HEK293 (cell line): ENCODE data around the gene CPNE4.

Experiments used
- CTCF ChIA-PET: fragments of 350-600 bp; formaldehyde crosslinking; extraction: SDS; loops from one replicate; lab custom pipeline; 2021; ENCODE audit warnings: antibody characterized with exemption; lab: Yijun Ruan, JAX
- POLR2A ChIA-PET: fragments of 300-600 bp; formaldehyde crosslinking; extraction: SDS; loops from one replicate; lab custom pipeline; 2020; ENCODE audit warnings: antibody characterized with exemption, inconsistent platforms; lab: Yijun Ruan, JAX
- H3K27ac ChIP-seq: fragments of 200-500 bp; sonication (Bioruptor generic); 2 replicates; pipeline ENCODE4 v1.5.1; 2014; ENCODE audit warnings: low read depth, low read length, control low read depth, inconsistent platforms; ENCODE audit errors: extremely low read depth
- H3K36me3 ChIP-seq, 2 experiments: fragments of 200-500 bp in 1 of 2; sonication (Bioruptor generic) in 1 of 2; 1 replicate in 1 of 2; 2 replicates in 1 of 2; pipeline ENCODE4 v1.5.1; 2014 to 2017; ENCODE audit warnings: inconsistent platforms in 2 of 2, low read length in 2 of 2; ENCODE audit not compliant: control insufficient read depth in 2 of 2, insufficient read depth in 1 of 2
- H3K4me1 ChIP-seq: fragments of 200-500 bp; sonication (Bioruptor generic); 2 replicates; pipeline ENCODE4 v1.5.1; 2014; ENCODE audit warnings: mild to moderate bottlenecking, low read length, inconsistent platforms; ENCODE audit not compliant: control insufficient read depth, insufficient read depth
- H3K4me3 ChIP-seq: 2 replicates; pipeline ENCODE4 v1.5.1; 2011; ENCODE audit warnings: low read depth, mild to moderate bottlenecking, control low read depth, low read length, moderate library complexity
- H3K9me3 ChIP-seq: fragments of 200-500 bp; sonication (Bioruptor generic); 2 replicates; pipeline ENCODE4 v1.5.1; 2014; ENCODE audit warnings: low read depth, low read length, inconsistent platforms; ENCODE audit not compliant: control insufficient read depth, insufficient read depth
- HIC1 ChIP-seq: fragments of 450-650 bp; formaldehyde crosslinking; IDR thresholded peaks from 2 replicates; pipeline ENCODE4 v1.5.1; 2016; ENCODE audit warnings: missing biosample characterization, missing genetic modification characterization
- KLF16 ChIP-seq: fragments of 450-650 bp; formaldehyde crosslinking; IDR thresholded peaks from 2 replicates; pipeline ENCODE4 v1.5.1; 2017; ENCODE audit warnings: missing biosample characterization, missing genetic modification characterization
- MYNN ChIP-seq: fragments of 450-650 bp; formaldehyde crosslinking; IDR thresholded peaks from 2 replicates; pipeline ENCODE4 v1.5.1; 2016; ENCODE audit warnings: missing biosample characterization, missing genetic modification characterization, borderline replicate concordance
- PATZ1 ChIP-seq: fragments of 450-650 bp; formaldehyde crosslinking; IDR thresholded peaks from 2 replicates; pipeline ENCODE4 v1.5.1; 2016; ENCODE audit warnings: missing biosample characterization, missing genetic modification characterization
- REST ChIP-seq: fragments of 450-650 bp; formaldehyde crosslinking; IDR thresholded peaks from 2 replicates; pipeline ENCODE4 v1.5.1; 2016; ENCODE audit warnings: missing biosample characterization, missing genetic modification characterization
- SCRT2 ChIP-seq: fragments of 450-650 bp; formaldehyde crosslinking; IDR thresholded peaks from 2 replicates; pipeline ENCODE4 v1.5.1; 2016; ENCODE audit warnings: missing biosample characterization, missing genetic modification characterization
- SP2 ChIP-seq: fragments of 450-650 bp; formaldehyde crosslinking; IDR thresholded peaks from 2 replicates; pipeline ENCODE4 v1.5.1; 2016; ENCODE audit warnings: missing biosample characterization, missing genetic modification characterization
- TRIM28 ChIP-seq: IDR thresholded peaks from 2 replicates; pipeline ENCODE4 v1.6.1; 2011; ENCODE audit warnings: low read length, control low read depth, borderline replicate concordance
- ZBTB48 ChIP-seq: fragments of 450-650 bp; formaldehyde crosslinking; IDR thresholded peaks from 2 replicates; pipeline ENCODE4 v1.5.1; 2016; ENCODE audit warnings: missing biosample characterization, missing genetic modification characterization
- ZEB2 ChIP-seq: fragments of 450-650 bp; formaldehyde crosslinking; IDR thresholded peaks from 2 replicates; pipeline ENCODE4 v1.5.1; 2016; ENCODE audit warnings: missing biosample characterization, missing genetic modification characterization
- ZFP3 ChIP-seq: fragments of 450-650 bp; formaldehyde crosslinking; IDR thresholded peaks from 2 replicates; pipeline ENCODE4 v1.5.1; 2016; ENCODE audit warnings: low read depth, missing biosample characterization, missing genetic modification characterization
- ZFP69B ChIP-seq: fragments of 450-650 bp; formaldehyde crosslinking; IDR thresholded peaks from 2 replicates; pipeline ENCODE4 v1.5.1; 2016; ENCODE audit warnings: missing biosample characterization, missing genetic modification characterization
- ZNF132 ChIP-seq: fragments of 450-650 bp; formaldehyde crosslinking; IDR thresholded peaks from 2 replicates; pipeline ENCODE4 v1.5.1; 2017; ENCODE audit warnings: missing biosample characterization, missing genetic modification characterization, borderline replicate concordance
- ZNF2 ChIP-seq: fragments of 450-650 bp; formaldehyde crosslinking; IDR thresholded peaks from 2 replicates; pipeline ENCODE4 v1.5.1; 2016; ENCODE audit warnings: missing biosample characterization, missing genetic modification characterization
- ZNF211 ChIP-seq: fragments of 450-650 bp; formaldehyde crosslinking; IDR thresholded peaks from 2 replicates; pipeline ENCODE4 v1.5.1; 2016; ENCODE audit warnings: low read depth, missing biosample characterization, missing genetic modification characterization
- ZNF248 ChIP-seq: fragments of 450-650 bp; formaldehyde crosslinking; IDR thresholded peaks from 2 replicates; pipeline ENCODE4 v1.5.1; 2017; ENCODE audit warnings: missing biosample characterization, missing genetic modification characterization
- ZNF341 ChIP-seq: fragments of 450-650 bp; formaldehyde crosslinking; IDR thresholded peaks from 2 replicates; pipeline ENCODE4; 2016; ENCODE audit warnings: low read depth, missing biosample characterization, missing genetic modification characterization
- ZNF391 ChIP-seq: fragments of 450-650 bp; formaldehyde crosslinking; IDR thresholded peaks from 2 replicates; pipeline ENCODE4 v1.5.1; 2016; ENCODE audit warnings: low read depth, missing biosample characterization, missing genetic modification characterization, borderline replicate concordance
- ZNF398 ChIP-seq: fragments of 450-650 bp; formaldehyde crosslinking; IDR thresholded peaks from 2 replicates; pipeline ENCODE4 v1.5.1; 2017; ENCODE audit warnings: missing biosample characterization, missing genetic modification characterization
- ZNF404 ChIP-seq: fragments of 450-650 bp; formaldehyde crosslinking; IDR thresholded peaks from 2 replicates; pipeline ENCODE4 v1.5.1; 2017; ENCODE audit warnings: missing biosample characterization, missing genetic modification characterization
- ZNF426 ChIP-seq: fragments of 450-650 bp; formaldehyde crosslinking; IDR thresholded peaks from 2 replicates; pipeline ENCODE4 v1.5.1; 2017; ENCODE audit warnings: missing biosample characterization, missing genetic modification characterization, mild to moderate bottlenecking, inconsistent platforms, moderate library complexity
- ZNF549 ChIP-seq: fragments of 450-650 bp; IDR thresholded peaks from 2 replicates; pipeline ENCODE4 v1.5.1; 2018; ENCODE audit warnings: missing biosample characterization, missing genetic modification characterization, mild to moderate bottlenecking, inconsistent platforms, moderate library complexity
- ZNF596 ChIP-seq: fragments of 450-650 bp; IDR thresholded peaks from 2 replicates; pipeline ENCODE4 v1.5.0; 2018; ENCODE audit warnings: missing biosample characterization, mild to moderate bottlenecking, missing genetic modification characterization, moderate library complexity
- ZNF621 ChIP-seq: fragments of 450-650 bp; formaldehyde crosslinking; IDR thresholded peaks from 2 replicates; pipeline ENCODE4 v1.5.1; 2017; ENCODE audit warnings: missing biosample characterization, missing genetic modification characterization
- ZNF660 ChIP-seq: fragments of 450-650 bp; IDR thresholded peaks from 2 replicates; pipeline ENCODE4 v1.5.1; 2018; ENCODE audit warnings: missing biosample characterization, mild to moderate bottlenecking, missing genetic modification characterization
- ZNF776 ChIP-seq: fragments of 450-650 bp; formaldehyde crosslinking; IDR thresholded peaks from 2 replicates; pipeline ENCODE4 v1.5.0; 2017; ENCODE audit warnings: missing biosample characterization, missing genetic modification characterization, borderline replicate concordance
- ZNF791 ChIP-seq: fragments of 450-650 bp; formaldehyde crosslinking; IDR thresholded peaks from 2 replicates; pipeline ENCODE4 v1.5.1; 2016; ENCODE audit warnings: missing biosample characterization, missing genetic modification characterization

Gene CPNE4

GRCh38 chr3:131540143-131540542 lies 494.7 kb downstream of the CPNE4 start:
- Histone ChIP-seq H3K4me3 (no peak overlapping the region), H3K4me1 (no peaks in the 10 kb centered on the region), H3K9me3 (no peaks in the 10 kb centered on the region), H3K27ac (no peak overlapping the region), H3K36me3 (no peaks in the 10 kb centered on the region)
- no peak for TF ChIP-seq MYNN
- no peak for TF ChIP-seq ZNF341 (tag by site-specific recombination)
- no peak for TF ChIP-seq ZNF791 (tag by site-specific recombination)
- TF ChIP-seq TRIM28 = no peak
- no peak for TF ChIP-seq PATZ1 (tag by site-specific recombination)
- no peak for TF ChIP-seq ZNF211 (tag by site-specific recombination)
- no peak for TF ChIP-seq ZNF2
- TF ChIP-seq ZBTB48 (tag by site-specific recombination) = no peak
- no peak for TF ChIP-seq SCRT2 (tag by site-specific recombination)
- ChIA-PET CTCF (interaction anchor here (0.6 to 0.7 kb wide), 2 partner anchors 9 to 489 kb away, joined by 3 to 4 read pairs; no protein-coding TSS in a partner anchor), POLR2A (no interaction called here)

- no peaks in the 10 kb centered on the region for H3K9me3 ChIP-seq
- TF ChIP-seq ZFP3 (tag by site-specific recombination) (no peak), ZNF132 (no peak), ZNF391 (tag by site-specific recombination) (no peak), ZNF596 (tag by site-specific recombination) (no peak), ZNF404 (no peak), ZNF398 (tag by site-specific recombination) (no peak), REST (no peak), ZEB2 (tag by site-specific recombination) (no peak), HIC1 (tag by site-specific recombination) (no peak), ZNF549 (tag by site-specific recombination) (no peak), ZNF660 (tag by site-specific recombination) (no peak), KLF16 (tag by site-specific recombination) (no peak), ZNF776 (tag by site-specific recombination) (no peak), ZNF211 (tag by site-specific recombination) (no peak), ZNF426 (tag by site-specific recombination) (no peak), ZNF621 (no peak), ZNF248 (no peak), SP2 (tag by site-specific recombination) (no peak), ZFP69B (tag by site-specific recombination) (no peak)
- TF ChIP-seq, all 188 proteins: peak for 0
- ChIA-PET POLR2A (no interaction called here), CTCF (no interaction called here)
- H3K4me1 ChIP-seq = no peaks in the 10 kb centered on the region
- H3K36me3 ChIP-seq = no peaks in the 10 kb centered on the region
- no peak overlapping the region for H3K27ac ChIP-seq
- no peak overlapping the region for H3K4me3 ChIP-seq
Measured at GRCh38 chr3:131538968-131539367, 495.8 kb downstream of the CPNE4 start.
